Right kidney (tissue), 1 donor: ENCODE results near the gene ZNF324B.
"Not testable (repeated sequence)": the region's sequence is repeated elsewhere in the genome, so short reads cannot be mapped to it uniquely, and the experiment has no call there.

Experiments
- DNase-seq: peaks from one replicate; pipeline ENCODE4 v3.0.0-alpha.2; 2016

ZNF324B gene

GRCh38 chr19:58453743-58454142, 2.3 kb downstream of the ZNF324B start:
- DNase-seq = no peak

- no peak for DNase-seq
These were observed 3.9 kb downstream of the ZNF324B start for GRCh38 chr19:58455306-58455705.

DNA sequence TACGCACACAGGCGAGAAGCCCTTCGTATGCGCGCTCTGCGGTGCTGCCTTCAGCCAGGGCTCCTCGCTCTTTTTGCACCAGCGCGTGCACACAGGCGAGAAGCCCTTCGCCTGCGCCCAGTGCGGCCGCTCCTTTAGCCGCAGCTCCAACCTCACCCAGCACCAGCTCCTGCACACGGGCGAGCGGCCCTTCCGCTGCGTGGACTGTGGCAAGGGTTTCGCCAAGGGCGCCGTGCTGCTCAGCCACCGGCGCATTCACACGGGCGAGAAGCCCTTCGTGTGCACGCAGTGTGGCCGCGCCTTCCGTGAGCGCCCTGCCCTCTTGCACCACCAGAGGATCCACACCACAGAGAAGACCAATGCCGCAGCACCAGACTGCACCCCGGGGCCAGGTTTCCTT, 4.7 kb downstream of the ZNF324B start:
- DNase-seq = no peak

DNA sequence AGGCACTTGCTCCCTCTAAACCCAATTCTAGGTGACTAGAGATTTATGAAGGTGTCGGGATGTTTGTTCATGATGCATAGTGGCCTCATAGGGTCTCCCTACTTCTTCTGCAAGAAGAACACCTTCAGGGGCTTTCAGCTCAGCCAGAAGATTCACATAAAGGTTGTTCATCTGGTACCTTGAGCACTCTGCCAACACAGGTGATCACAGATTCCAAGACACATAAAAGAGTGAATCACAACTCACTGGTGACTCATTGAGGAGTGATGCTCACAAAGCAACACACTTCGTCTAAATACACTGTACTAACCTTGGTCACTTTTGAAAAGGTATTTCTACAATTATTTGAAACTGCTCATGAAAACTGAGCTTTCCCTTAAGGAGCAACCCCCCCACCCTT, 8.6 kb downstream of the ZNF324B start:
- no peak for DNase-seq

GRCh38 chr19:58466089-58466759, 14.8 kb downstream of the ZNF324B start:
- no peak for DNase-seq

DNA sequence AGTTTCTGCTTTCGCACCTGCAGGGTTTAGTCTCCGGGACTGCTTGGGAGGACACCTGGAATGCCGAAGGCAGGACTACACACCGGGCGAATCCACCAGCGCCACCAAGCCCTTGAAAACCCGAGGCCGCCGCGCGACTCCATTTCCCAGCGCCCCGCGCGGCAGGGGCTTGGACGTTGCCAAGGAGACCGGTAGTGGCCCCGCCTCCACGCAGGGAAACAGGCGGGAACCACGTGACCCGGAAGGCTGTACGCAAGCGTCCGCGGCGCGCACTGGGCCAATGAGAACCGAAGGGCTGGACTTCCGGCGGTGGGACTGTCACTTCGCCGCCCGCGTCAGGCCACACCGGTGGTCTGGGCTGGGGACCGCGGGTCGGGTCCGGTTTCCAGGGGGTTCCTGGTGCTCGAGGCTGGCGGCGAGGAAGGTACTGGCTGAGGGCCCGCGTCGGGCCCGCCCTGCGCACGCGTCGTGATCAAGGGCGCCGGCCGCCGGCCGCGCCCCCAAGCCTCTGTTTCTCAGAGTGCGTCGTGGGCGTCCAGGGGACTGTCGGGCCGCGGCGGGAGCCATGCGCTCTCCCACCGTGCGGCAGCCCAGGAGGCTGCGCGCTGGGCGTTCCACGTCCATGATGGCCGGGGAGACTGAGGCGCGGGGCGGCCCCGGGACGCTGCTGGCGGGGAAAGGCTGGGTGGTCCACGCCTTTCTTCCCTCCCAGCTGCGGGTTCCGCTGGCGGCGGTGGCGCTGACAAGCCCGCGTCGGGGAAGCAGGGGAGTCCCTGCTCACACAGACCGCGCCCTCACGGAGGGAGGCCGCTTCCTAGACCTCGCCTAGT, 15.6 kb downstream of the ZNF324B start, which contains the start of gene ZNF324:
ZNF324 (plus strand) TSS at position 321 of the 830 bp plus-strand sequence. CDS start 2,106 bp downstream, outside the sequence.
- peak; percentile 95 for DNase-seq

GRCh38 chr19:58468216-58468839, 16.9 kb downstream of the ZNF324B start:
- DNase-seq = no peak

GRCh38 chr19:58469241-58470013, 18.0 kb downstream of the ZNF324B start:
- no peak for DNase-seq

DNA sequence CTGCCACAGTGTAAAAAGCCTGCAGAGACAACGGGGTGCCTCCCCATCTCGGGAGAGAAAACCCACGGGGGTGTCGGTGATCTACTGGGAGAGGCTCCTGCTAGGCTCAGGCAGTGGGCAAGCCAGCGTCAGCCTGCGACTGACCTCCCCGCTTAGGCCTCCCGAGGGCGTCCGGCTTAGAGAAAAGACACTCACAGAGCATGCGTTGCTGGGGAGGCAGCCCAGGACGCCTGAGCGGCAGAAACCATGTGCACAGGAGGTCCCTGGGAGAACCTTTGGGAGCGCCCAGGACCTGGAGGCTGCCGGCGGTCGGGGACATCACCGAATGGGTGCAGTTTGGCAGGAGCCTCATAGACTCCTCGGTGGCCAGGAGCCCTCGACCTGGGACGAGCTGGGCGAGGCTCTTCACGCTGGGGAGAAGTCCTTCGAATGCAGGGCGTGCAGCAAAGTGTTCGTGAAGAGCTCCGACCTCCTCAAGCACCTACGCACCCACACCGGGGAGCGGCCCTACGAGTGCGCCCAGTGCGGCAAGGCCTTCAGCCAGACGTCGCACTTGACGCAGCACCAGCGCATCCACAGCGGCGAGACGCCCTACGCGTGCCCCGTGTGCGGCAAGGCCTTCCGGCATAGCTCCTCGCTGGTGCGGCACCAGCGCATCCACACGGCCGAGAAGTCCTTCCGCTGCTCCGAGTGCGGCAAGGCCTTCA, 19.6 kb downstream of the ZNF324B start:
- not testable (repeated sequence) for DNase-seq

DNA sequence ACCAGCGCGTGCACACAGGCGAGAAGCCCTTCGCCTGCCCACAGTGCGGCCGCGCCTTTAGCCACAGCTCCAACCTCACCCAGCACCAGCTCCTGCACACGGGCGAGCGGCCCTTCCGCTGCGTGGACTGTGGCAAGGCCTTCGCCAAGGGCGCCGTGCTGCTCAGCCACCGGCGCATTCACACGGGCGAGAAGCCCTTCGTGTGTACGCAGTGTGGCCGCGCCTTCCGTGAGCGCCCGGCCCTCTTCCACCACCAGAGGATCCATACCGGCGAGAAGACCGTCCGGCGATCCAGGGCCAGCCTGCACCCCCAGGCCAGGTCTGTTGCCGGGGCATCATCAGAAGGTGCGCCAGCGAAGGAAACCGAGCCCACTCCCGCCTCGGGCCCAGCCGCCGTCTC, 20.3 kb downstream of the ZNF324B start:
- DNase-seq = no peak

DNA sequence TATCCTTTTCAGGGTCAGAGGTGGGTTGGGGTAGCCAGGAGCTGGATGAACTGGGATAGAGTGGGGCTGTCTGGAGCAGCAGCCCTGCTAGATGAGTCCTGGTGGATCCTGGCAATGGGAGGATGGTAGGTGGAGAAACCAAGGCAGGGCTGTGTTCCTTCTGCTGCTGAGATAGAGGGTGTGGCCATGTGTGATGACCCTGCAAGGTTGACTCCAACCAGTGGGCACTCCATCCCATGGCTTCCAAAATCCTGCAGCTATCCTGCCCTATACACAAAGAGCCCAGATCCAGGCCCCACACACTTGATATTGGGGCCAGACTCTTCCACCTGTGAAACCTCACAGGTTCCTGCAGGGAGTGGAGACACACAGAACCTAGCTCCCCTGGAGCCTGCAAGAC, 22.4 kb downstream of the ZNF324B start:
- DNase-seq = no peak

DNA sequence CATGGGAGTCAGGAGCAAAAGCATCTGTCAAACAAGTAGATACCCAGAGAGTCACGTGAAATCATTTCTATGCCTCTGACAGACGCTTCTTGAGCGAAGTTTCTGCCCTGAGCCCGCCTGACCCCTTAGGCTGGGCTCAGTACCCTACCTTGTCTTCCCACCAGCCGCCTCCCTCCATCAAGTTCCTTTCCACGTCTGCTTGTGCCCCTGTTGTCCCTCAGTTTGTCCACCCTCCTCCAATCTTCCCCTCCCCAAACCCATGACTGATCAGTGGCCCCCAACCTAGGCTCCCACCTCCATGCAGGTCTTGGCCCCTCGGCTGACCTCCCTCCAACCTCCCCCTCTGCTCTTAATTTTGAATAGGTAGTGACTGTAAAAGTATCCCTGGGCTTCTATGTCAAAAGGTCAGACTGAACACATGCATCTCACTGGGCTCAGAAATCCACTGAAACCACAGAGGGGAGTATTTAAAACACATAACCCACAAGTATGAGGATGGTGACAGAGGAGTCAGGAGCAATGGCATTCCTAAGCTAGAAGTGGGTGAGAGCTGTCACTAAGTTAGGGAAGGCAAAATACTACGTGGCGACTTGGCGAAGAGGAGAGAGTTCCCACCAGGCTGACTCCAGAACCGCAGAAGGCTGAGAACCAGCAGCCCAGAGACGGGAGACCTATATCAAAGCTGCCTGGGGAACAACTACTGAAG, 23.0 kb downstream of the ZNF324B start:
- DNase-seq = no peak

DNA sequence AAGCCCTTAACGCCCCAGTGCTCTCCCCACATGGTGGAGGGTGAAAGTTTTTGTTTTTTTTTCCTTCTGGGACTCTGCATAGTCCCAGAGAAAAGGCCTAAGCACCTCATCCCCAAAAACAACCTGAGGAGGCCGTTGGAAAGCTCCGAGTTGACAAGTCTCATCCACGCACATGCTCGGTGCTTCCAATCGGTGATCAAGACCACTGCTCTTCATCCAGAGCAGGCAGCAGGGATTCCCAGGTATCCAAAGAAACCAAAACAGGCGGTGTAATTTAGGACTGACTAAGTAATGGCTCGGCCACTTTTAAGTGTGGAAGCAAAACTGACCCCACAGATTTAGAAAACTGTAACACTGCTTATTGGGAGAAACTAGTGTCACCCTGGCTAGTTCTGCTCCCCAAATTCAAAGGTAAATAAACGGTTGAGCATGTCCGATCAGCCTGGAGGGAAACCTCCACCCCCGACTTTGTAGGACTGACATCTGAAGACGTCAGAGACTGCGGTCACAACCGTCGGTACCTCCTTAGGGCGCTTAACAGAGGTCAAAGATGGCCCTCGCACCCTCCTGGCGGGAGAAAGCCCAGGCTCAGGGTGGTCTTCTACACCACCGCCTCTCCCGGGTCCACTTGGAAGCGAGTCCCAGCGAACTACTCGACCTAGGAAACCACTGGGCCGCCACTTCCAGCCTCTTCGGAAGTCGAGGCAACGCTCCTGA, 23.7 kb downstream of the ZNF324B start:
- DNase-seq = no peak

DNA sequence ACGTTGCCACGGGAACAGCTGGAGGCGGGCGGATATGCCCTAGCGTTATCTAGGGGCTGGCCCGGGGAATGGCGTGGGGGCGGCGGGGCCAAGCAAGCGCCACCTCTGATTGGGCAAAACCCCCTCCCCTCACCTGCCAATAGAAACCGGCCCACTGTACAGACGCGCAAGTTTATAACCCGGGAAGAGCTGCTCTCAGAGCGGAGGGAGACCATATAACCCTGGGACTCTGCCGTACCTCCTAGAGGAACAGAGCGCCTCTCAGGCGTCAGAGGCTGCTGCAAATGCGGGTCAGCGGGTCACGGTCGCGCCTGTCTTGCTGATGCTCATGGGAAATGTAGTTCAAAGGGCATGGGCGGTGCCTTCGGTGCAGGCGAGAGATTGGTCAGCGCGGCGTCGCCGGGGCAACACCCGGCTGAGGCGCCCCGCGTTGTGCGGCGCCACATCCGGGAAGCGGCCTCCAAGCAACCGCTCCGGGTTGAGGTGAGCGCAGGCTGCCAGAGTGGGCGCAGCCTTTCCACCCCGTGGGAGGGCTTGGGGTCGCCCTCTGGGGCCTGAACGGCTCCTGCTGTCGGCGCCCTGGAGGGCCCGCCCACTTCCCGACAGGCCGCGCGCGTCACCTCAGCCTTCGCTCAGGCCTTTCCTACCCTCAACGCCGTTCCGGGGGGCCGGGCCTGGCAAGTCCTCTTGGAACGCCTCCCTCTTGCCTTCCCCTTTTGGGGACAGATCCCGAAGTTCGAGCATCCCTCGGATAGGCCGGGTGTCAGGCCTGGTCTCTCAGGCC, 24.5 kb downstream of the ZNF324B start, which contains the start of gene ZNF446:
ZNF446 (plus strand) TSS at position 639 of the 784 bp plus-strand sequence. CDS start 867 bp downstream, outside the sequence.
- peak; percentile 99 for DNase-seq

- no peak for DNase-seq
These were observed 25.1 kb downstream of the ZNF324B start for GRCh38 chr19:58476498-58477015.

- no peak for DNase-seq
These were observed 25.7 kb downstream of the ZNF324B start for GRCh38 chr19:58477130-58477529.

DNA sequence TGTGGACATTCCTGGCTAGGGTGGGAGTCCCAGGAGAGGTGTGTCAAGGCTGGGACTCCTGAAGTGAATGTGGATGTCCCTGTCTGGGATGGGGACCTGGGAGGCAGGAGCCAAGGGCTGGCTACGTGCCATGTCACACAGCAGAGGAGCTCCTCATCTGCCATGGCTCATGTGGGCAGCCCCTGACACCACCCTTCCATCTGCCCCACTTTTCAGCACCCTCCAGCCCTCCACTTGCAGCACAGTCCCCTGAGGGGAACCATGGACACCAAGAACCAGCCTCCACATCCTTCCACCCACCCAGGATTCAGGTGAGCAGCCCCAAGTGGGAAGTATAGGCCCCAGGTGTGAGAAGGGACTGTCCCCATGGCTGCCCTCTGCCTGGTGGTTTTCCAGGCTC, 26.4 kb downstream of the ZNF324B start:
- DNase-seq = no peak

DNA sequence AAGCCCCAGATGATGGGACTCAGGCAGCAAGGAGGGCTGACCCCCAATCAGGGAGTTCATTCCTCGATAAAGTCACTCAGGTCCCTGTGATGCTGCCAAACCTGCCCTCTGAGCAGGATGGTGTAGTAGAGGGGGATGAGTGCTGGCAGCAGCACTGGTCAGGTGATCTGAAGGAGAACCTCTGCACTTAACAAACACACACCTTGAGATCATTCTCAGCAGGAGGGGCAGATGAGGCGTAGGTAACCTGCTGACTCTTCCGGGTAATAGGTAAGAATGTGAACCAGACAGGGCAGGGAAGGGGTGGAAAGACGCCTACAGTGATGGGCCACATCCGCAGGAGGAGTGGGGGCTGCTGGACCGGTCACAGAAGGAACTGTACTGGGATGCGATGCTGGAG, 27.9 kb downstream of the ZNF324B start:
- DNase-seq = no peak
